T-helper 9 cell (primary cell): ENCODE data around the gene NCEH1.
A peak's percentile ranks its signal among the peaks of the same experiment; 100 is the strongest.

Source experiments
- DNase-seq: peaks from one replicate; pipeline ENCODE4 v3.0.0-alpha.2; 2020

Gene NCEH1

GRCh38 chr3:172643506-172644179 lies 67.2 kb downstream of the NCEH1 start:
- DNase-seq, result no peak

- no peak for DNase-seq
These were observed 69.6 kb downstream of the NCEH1 start for GRCh38 chr3:172641291-172641690.

- DNase-seq, result no peak
These were observed 70.1 kb downstream of the NCEH1 start for GRCh38 chr3:172640751-172641150.

- DNase-seq, result no peak
These were observed 75.3 kb downstream of the NCEH1 start for GRCh38 chr3:172635588-172635987.

- DNase-seq, result no peak
These were observed 75.9 kb downstream of the NCEH1 start for GRCh38 chr3:172634948-172635347.

- DNase-seq, result no peak
These were observed 80.6 kb downstream of the NCEH1 start for GRCh38 chr3:172630316-172630715.

- DNase-seq, result no peak
These were observed 81.4 kb downstream of the NCEH1 start for GRCh38 chr3:172629470-172629869.

- DNase-seq, result no peak
These were observed 83.6 kb downstream of the NCEH1 start for GRCh38 chr3:172627057-172627809.

GRCh38 chr3:172626021-172626640 lies 84.7 kb downstream of the NCEH1 start:
- no peak for DNase-seq

GRCh38 chr3:172625404-172625803 lies 85.5 kb downstream of the NCEH1 start:
- no peak for DNase-seq

GRCh38 chr3:172624999-172625398 lies 85.9 kb downstream of the NCEH1 start:
- no peak for DNase-seq

GRCh38 chr3:172622916-172623700 lies 87.8 kb downstream of the NCEH1 start:
- peak; percentile 32 for DNase-seq

GRCh38 chr3:172622156-172622555 lies 88.7 kb downstream of the NCEH1 start:
- no peak for DNase-seq

GRCh38 chr3:172617976-172618375 lies 92.9 kb downstream of the NCEH1 start:
- no peak for DNase-seq

GRCh38 chr3:172617013-172617706 lies 93.7 kb downstream of the NCEH1 start:
- no peak for DNase-seq

- DNase-seq, result no peak
These were observed 94.8 kb downstream of the NCEH1 start for GRCh38 chr3:172616031-172616461.

- no peak for DNase-seq
These were observed 95.6 kb downstream of the NCEH1 start for GRCh38 chr3:172615296-172615695.

- no peak for DNase-seq
These were observed 96.3 kb downstream of the NCEH1 start for GRCh38 chr3:172614340-172615274.

- DNase-seq, result no peak
These were observed 97.0 kb downstream of the NCEH1 start for GRCh38 chr3:172613845-172614244.

GRCh38 chr3:172612871-172613678 lies 97.8 kb downstream of the NCEH1 start:
- no peak for DNase-seq
